ENCODE data around the gene URM1.

- no peak for TF ChIP-seq POLR2AphosphoS5 (IDR thresholded peaks at IDR 0.05)
- no peak for TF ChIP-seq CTCF (IDR thresholded peaks at IDR 0.05)
- TF ChIP-seq POLR2A (IDR thresholded peaks at IDR 0.05) = no peak
Observed at GRCh38 chr9:128349125-128349524, 22.0 kb upstream of the URM1 start.

Data from sigmoid colon (tissue), 4 donors.